HG03378 (cell line): ENCODE measurements around the gene MDN1.
"Not testable (repeated sequence)": the region's sequence is repeated elsewhere in the genome, so short reads cannot be mapped to it uniquely, and the experiment has no call there.

ENCODE experiments used
- ATAC-seq: cut with Tn5 transposase; IDR thresholded peaks from one replicate; pipeline ENCODE4 v1.9.1; 2021; ENCODE audit warnings: mild to moderate bottlenecking, moderate library complexity; ENCODE audit not compliant: unreplicated experiment

The MDN1 gene

GRCh38 chr6:89775150-89775549 is 44.4 kb downstream of the MDN1 start:
- no peak for ATAC-seq

DNA sequence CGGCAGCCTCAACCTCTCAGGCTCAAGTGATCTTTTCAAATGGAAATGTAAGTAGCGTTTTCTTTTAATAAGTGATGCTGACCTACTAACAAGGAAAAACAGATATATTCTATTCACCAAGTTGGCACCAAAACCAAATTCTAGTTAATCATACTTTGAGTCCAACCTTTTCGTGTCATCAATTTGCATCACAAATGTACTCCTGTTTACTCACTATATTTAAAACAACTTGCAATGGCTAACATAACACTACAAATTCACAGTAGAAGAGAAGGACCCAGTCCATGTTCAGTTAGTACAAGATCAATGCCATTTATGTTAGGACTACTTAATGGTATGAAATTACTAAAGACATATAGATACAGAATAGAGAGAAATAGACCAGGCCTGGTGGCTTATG is 50.0 kb downstream of the MDN1 start:
- no peak for ATAC-seq

- ATAC-seq, result no peak
Observed at GRCh38 chr6:89768324-89768723, 51.3 kb downstream of the MDN1 start.

DNA sequence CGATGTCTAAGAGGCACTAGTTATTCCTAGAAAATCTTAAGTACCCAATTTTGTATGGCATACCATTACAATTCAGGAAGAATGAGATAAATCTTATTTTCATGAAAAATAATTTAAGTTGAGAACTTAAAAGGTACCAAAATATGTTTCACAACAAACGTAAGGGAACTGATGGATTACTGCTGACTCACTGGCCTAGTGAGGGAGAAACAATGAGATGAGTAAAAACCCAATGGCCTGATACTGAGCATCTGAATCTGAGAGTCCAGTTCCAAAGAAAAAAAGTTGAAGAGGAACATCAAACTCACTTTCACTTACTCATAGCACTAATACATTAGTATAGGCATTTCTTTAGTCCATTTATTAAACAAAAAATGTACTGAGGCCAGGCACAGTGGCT is 56.0 kb downstream of the MDN1 start:
- ATAC-seq, result no peak

DNA sequence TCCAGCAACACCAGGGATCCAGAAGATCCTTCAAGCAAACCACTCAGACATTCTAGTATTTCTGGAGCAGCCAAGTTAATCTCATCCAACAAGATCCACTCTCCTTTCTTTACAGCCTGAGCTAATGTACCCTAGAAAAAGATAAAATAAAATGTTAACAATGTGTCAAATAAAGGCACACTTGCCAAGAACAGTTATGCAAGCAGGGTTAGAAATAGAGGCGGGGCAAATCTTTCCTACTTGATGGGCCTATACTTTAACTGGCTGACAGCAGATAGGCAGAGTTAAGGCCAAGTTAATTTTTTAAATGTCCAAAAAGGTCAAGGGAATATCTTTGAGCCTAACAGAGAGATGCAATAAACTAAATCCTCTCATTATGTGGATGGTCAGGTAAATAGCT is 60.8 kb downstream of the MDN1 start:
- ATAC-seq, result no peak

DNA sequence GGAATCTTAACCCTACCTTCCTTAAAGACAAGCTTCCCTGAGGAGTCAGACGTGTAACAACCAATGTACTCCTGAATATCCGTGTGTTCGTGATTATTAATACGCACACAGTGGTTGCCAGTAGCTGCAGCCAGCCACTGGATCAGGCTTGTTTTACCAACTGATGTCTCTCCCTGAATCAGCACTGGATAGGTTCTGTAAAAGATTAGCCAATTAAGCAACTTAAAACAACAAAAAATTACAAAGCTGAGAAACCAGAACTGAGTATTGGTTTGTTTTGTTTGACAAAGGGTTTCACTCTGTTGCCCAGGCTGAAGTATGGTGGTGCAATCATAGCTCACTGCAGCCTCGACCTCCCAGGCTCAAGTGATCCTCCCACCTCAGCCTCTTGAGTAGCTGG is 69.3 kb downstream of the MDN1 start:
- ATAC-seq, result no peak

DNA sequence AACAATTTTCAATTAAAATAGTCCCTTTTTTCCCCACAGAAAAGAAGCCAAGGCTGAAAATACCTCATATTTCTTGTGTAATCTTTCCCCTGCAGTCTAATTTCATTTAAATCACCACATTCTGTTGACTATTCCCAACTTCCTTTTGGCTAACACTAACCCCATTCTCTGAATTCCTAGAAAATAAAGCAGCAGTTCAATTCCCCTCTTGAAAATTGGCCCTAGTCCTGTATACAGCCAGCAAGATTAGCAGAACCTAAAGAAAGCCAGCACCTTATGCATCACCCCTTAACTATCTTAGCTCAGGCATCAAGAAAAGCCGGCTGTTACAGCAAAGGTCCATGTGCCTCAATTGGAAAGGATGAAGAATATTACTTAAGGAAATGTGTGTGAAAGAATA is 69.7 kb downstream of the MDN1 start:
- no peak for ATAC-seq

- ATAC-seq, result no peak
Observed at GRCh38 chr6:89745716-89746115, 73.9 kb downstream of the MDN1 start.

DNA sequence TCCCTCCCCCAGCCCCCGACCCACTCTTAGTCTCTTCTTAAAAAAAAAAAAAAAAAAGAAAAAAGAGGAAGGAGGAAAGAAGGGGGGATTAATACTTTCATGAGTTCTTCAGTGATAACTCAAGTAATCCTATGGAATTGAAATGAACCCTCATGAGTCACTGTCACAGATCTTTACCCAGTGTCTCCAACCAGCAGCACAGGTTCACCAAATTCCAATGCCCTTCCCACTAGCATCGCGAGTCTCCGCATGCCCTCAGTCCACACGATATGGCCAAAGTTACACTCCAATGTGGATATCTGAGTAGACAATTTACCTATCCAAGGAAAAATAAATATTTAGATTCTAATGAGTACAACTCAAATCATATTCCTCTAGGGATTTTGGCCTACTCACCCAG is 74.5 kb downstream of the MDN1 start:
- no peak for ATAC-seq

- no peak for ATAC-seq
Observed at GRCh38 chr6:89736893-89737292, 82.7 kb downstream of the MDN1 start.

DNA sequence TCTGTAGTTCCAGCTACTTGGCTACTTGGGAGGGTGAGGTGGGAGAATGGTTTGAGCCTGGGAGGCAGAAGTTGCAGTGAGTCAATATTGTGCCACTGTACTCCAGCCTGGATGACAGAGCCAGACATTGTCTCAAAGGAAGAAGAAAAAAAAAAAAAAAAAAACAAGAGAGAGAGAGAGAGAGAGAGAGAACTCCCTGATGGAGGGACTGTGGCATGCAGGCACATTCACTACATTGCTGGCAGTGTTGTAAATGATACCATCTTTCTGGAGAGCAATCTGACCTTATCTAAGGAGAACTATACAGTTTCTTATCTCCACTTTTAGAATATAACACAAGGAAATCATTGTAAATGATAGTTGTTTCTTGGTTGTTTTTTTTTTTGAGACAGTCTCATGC is 85.1 kb downstream of the MDN1 start:
- no peak for ATAC-seq

- no peak for ATAC-seq
Observed at GRCh38 chr6:89731924-89732567, 87.5 kb downstream of the MDN1 start.

DNA sequence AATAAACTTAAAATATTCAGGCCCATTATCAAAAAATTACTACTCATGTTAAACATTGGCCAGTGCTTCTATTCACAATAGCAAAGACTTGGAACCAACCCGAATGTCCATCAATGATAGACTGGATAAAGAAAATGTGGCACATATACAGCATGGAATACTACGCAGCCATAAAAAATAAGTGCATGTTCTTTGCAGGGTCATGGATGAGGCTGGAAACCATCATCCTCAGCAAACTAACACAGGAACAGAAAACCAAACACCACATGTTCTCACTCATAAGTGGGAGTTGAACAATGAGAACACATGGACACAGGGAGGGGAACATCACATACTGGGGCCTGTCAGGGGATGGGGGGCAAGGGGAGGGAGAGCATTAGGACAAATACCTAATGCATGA is 88.3 kb downstream of the MDN1 start:
- not testable (repeated sequence) for ATAC-seq

- ATAC-seq, result peak; percentile 87
Observed at GRCh38 chr6:89729818-89730217, 89.8 kb downstream of the MDN1 start.

GRCh38 chr6:89727501-89727900 is 92.1 kb downstream of the MDN1 start:
- ATAC-seq, result no peak

- no peak for ATAC-seq
Observed at GRCh38 chr6:89724981-89725380, 94.6 kb downstream of the MDN1 start.

DNA sequence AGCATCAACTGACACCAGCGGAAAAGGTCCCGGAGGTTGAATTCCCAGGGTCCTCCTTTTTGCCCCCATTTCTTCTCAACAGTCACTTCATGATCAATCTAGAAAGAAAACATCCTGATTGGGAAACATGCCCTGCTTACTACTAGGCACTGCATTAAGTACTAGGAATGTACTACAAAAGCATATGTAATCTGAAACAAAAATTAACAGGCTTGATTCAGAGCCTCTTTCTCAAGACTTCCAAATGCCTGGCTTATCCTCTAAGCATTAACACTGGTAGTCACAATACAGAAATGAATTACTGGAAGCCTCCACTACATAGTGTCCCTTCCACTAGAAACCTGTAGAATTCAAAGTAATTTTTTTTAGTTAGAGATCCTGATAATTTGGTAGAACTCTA is 96.5 kb downstream of the MDN1 start:
- ATAC-seq, result no peak

DNA sequence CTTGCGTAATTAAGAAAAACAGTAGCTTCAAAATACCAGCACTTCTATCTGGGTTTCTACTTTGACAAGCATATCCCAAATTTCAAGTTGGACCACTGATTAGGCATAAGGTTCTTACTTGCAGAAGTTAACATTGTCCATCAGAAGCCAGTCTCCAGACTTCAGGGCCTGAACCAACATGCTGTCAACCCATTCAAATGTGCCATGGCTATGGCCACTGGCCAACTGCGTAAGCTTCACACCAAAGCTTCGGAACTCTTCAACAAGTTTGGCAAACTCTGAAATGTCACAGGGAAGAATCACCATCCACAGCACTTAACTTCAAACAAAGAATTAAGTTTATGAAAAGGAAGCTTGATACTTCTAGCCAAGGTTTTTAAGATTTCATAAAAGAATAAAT is 103.1 kb downstream of the MDN1 start:
- no peak for ATAC-seq

- ATAC-seq, result no peak
Observed at GRCh38 chr6:89711801-89712200, 107.8 kb downstream of the MDN1 start.

DNA sequence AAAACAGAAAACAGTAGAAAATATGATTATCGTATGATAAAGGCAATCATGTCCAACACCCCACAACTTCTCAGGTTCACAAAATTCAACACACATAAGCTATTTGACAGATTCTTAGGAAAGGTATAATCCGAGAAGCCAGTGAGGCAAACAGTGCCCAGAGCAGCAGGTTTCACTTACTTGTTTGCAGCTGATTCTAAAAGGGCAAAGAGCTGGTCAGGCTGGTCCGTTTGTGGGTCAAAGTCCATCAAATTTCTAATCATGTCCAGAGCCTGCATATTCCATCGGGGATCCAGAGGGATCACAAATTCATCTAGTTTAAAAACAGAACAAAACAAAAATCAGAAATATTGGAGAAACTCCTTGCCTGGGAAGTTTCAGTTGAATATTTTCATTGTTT is 111.3 kb downstream of the MDN1 start:
- no peak for ATAC-seq

- no peak for ATAC-seq
Observed at GRCh38 chr6:89707766-89708165, 111.8 kb downstream of the MDN1 start.

DNA sequence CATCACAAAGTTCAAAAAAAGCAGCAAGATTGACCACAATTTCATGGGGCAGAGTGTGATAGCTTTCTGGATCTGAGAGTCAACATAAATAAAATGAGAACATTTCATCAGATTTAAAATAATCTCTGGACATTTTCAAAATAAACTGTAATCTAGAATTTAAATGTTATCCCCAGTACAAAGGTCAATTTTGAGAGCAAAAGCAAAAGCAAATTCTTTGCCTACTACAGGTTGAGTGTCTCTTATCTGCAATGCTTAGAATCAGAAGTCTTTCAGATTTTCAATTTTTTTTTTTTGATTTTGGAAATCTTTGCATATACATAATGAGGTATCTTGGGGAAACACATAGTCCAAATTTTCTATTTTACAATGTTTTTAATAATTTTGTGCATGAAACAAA is 113.5 kb downstream of the MDN1 start:
- ATAC-seq, result no peak

DNA sequence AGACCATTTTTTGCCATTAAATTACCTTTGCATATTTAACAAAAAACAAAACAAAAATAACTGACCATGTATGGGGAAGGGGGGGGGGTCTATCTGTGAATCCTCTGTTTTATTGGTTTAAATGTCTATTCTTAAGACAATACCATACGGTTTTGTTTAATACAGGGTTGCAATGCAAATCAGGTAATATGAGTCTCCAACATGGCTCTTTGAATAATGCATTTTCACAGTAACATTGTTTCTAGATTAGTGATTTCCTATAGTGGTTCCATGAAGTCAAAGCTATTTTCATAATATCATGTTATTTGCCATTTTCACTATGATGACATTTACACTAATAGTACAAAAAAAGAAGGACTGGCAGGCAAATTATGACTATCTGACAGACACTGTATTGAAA is 116.3 kb downstream of the MDN1 start:
- no peak for ATAC-seq

DNA sequence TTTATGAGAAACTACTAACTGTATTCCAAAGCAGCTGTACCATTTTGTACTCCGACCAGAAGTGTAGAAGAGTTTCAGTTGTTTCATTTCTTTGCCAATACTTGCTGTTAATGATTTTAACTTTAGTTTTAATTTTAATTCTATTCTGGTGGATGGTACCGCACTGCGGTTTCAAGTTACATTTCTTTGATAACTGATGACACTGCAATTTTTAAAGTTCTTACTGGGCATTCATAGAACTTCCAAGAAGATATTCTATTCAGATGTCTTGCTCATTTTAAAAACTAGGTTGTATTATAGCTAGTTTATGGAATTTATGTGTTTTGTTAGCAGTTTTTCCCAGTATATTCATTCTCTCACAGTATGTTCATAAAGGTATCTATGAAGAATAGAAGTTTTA is 117.2 kb downstream of the MDN1 start:
- no peak for ATAC-seq
